HG03565 (cell line): Measurements from ENCODE around the gene PGC.
A peak's percentile ranks its signal among the peaks of the same experiment; 100 is the strongest.

ENCODE experiments used
- ATAC-seq: cut with Tn5 transposase; IDR thresholded peaks from one replicate; pipeline ENCODE4 v1.9.1; 2021; ENCODE audit warnings: mild to moderate bottlenecking, moderate library complexity; ENCODE audit not compliant: unreplicated experiment

Gene PGC

DNA sequence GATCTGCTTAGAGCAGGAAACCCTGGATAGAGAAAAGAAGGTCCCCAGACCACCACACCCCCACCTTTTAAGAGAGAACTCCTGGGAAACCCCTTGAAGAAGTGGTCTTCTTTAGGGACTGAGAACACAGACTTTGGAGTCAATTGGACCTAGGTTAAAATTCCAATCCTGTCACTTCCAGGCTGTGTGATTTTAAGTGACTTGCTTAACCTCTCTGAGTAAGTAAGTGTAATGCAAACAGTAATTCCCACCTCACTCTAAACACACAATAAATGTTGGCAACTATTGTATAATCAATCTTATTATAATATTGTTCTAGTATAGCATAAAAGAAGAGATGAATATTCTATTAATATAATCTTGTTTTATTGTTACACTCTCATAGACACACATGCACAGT, 15.0 kb downstream of the PGC start:
- no peak for ATAC-seq

DNA sequence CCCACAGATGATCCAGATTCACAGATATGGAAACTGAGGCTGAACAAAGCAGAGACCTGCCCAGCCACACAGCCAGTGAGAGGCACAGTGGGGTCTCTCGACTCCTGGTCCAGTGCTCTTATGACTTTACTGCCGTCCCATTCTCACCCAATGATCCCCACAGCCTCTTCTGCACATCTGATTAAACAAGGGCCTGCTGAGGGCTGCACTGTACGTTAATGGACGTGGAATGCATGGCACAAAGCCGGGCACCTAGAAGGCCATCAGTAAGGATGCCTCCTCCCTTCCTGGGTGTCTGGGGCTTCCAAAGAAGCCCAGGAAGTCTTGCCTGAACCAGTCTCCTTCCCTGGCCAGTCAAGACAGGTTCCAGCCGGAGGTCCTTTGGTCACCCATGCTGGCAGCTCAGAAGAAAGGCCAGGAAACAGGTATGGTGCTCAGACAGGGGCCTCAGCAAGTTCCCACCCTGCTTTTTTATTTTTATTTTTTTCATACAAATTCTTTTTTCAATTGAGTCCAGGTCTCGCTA, 15.6 kb downstream of the PGC start:
- no peak for ATAC-seq

DNA sequence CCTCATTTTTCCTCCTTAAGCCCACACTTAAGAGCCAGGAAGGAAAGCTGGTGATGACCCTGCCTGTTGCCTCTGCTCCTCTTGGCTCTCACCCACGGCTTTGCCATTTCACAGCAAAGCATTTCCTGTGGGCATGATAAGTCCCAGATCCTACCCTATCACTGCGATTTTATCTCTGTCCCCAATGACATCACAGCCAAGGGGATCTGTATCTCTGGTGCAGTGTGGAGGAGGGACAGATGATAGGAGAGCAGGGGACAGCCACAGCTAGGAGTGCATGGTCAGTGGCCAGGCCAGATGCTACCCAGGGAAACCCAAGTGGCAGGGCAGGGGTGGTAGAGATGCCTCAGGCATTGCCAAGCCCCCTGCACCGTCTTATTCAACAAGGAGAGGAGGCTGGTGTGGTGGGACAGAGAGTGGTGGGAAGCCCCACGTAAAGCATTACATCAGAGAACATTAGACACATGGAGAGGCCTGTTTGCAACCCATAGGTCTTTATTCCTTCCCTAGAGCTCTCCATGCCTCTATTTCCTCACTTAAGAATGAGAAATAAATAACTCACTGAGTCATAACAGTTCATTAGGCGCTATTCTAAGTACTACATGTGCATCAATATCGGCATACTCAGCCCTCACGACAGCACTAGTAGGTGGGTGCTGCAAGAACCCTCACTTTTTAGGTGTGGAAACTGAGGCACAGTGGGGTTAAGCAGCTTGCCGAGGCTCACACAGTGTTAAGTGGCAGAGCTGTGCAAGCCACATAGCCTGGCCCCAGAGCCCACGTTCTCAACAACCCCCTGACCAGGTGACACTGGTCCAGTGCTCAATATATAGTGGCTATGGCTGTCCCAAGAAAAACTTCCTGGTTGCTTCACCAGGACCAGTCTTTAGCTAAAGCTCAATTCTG, 16.4 kb downstream of the PGC start:
- no peak for ATAC-seq

DNA sequence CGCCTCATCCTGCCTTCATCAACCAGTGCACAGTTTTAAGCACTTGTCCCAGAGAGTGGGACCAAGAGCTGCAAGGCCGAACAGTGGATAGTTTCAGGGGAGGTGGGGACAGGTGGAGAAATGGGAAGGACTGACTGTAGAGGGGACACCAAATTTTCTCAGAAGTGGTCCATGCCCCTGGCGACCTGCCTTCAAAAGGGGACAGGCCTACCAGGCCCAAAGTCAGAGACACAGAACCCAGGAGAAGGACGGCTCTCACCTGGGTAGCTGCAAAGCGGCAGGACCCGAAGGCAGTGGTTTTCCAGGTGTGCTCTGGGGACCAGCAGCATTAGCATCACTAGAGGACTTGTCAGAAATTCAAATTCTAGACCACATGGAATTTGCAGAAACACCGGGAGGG, 17.6 kb downstream of the PGC start:
- ATAC-seq, result no peak

DNA sequence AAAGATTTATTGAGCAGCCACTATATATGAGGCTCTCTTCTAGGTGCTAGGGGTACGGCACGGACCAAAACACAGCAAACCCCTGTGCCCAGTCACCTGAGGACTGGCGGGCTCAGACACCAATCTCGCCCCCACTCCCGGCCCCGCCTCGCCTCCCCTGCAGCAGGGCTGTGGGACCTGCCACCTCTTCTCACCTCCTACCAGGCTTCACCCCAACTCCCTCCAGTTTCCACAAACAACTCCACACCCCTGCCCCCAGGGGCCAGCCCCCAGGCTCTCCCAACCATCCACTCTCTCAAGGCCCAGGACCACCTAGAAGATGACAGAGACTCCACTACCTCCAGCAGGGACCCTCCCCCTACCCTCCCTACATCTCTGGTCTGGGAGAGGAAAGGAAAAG, 18.2 kb downstream of the PGC start:
- ATAC-seq, result no peak

DNA sequence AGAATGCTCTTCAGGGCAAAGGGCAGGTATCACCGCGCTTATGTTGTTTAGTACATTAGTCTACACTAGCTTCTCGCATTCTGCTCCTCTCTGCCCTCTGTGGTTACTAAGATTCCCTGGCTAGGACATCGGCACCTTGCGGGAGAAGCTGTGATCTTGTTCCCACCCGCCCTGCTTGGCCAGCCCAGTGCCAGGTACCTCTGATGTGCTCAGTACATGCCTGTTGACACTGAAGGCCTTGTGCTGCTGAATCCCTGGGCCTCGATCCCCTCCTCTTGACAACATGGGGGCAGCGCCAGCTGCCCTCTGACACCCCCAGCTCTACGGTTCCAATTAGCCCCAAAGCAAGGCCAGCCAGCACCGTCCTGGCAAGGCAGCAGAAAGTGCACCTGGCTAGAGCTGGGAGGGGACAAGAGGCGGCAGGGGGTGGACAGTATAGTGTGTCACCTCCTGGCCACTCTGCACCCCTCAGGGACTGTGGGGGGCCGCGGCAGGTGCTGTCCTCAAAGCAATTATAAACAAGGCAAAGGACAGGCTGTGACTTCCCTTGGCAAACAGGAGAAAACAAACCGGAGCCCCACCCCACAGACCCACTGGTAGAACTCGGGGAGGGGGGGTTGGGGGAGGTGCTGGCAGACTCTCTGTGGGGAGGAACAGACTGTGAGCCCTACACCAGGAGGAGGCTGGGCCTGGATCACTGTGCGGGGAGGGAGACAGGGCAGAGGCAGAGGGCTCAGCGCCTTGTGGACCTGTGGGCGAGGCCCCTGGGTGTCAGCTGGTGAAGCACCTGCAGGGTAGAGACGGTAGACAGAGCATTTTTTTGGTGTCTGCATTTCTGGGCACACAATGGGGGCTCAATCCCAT, 18.9 kb downstream of the PGC start:
- ATAC-seq, result no peak

DNA sequence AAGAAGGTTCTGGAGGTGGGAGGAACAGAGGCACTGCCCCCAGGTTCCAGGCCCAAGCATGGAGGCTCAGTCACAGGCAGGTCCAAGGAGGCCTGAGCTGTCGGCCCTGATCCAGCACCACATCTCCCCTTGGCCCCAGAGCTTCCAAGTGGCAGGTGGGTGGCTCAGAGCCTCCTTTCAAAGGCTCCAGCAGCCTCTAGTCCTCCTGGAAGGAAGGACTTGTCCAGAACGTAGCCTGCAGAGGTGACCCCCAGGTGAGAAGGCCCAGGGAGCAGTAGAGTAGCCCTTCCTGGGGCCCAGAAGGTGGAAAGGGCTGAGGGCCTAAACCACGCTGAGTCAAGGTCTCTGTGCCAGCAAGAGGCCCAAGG, 19.5 kb downstream of the PGC start:
- ATAC-seq, result no peak

DNA sequence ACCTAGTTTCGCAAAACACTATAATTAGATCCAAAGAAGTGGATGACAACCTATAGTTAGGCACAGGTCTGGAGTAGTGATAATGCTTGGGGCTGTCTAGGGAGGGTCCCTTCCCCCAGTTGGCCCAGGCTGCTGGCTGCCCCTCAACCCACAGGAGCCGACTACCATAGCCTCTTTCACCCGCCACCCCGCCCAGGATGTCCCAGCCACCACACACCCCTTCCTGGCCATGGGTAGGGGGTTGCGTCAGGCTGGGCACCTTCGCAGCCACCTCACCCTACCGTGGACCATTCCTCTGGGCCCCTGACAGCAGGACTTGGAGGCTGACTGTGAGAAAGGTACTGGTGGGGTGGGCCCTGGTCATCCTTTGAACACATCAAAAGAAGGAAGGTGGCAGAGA, 20.3 kb downstream of the PGC start:
- ATAC-seq, result no peak

DNA sequence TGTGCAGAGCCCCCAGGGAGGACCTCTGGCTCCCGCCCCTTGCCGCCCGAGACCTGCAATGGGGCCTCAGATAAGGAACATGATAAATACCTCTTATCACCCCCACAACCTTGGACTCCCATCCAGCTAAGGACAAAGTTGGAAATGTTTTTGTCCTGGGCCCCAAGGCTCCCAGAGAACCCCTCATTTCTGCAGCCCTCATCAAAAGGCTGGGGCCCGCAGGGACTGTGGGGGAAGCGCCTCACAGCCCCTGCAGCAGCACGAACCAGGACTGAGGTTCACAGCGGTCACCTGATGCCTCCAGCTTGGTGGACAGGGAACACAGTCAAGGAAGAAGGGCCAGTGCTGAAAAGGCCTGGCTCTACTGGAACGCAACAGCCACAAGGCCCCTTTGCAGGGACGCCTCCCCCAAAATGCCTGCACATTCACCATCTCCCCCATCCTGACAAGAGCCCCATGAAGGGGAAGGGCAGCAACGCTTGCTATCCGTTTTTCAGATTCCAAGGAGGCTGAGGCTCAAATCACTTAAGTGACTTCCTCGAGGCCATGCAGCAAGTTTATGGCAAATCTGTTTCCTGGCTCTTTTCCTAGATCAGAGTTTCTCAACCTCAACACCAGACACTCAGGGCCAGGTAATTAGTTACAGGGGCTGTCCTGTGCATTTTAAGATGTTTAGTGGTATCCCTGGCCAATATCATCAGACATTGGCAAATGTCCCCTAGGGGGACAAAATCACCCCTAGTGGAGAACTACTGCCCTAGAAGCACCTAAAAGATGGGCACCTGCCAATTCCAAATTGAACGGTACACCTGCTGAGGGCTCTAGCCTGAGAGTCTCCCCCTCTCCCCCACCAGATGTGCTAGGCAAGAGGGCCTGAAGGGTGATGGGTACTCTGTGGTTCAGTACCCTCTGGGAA, 22.4 kb downstream of the PGC start:
- no peak for ATAC-seq

DNA sequence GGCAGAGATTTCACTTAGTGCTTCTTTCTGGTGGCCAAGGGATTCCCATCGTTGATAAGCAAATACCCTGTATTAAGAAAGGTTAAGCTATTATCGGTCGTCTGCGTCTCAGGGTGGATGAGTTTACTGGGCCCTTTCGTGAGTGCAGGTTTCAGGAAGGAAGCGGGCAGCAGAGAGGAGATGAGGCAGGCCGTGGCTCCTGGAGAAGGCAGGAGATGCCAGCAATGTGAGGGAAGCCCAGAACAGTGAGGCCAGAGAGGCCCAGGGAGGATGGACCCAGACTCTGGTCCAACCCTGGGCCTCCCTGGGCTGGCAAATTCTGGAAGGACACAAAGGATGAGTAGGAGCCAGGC, 23.0 kb downstream of the PGC start:
- ATAC-seq, result no peak

DNA sequence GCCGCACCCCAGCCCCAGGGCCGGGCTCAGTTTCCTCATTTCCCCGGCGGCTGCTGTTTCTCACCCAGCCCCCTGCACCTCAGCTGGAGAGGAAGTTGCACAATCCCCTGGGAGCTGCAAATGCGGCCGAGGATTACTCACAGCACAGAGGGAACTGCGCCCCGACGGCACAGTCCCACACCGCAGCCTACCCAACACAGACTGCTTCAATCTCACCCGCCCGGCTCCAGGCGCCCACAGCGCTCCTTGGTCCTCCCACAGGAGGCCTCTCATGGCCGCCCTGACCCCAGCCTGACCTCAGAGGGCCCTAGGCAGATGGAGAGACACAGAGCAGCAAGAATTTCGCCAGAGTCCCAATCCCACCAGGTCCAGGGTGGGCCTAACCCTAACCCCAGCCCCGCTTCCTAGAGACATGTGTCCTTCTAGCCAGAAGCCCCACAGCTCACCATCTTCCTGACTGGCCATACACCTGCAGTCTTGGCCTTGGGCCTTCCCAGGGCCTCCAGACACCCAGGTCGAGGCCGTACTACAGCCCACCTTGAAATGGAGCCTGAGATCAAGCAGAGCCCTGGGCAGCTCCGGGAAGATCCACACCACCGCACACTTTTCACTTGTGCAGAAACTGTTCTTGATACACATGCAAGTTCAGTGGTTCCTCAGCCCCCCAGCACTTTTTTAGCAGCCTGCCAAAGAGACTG, 23.5 kb downstream of the PGC start:
- ATAC-seq, result peak; percentile 54

DNA sequence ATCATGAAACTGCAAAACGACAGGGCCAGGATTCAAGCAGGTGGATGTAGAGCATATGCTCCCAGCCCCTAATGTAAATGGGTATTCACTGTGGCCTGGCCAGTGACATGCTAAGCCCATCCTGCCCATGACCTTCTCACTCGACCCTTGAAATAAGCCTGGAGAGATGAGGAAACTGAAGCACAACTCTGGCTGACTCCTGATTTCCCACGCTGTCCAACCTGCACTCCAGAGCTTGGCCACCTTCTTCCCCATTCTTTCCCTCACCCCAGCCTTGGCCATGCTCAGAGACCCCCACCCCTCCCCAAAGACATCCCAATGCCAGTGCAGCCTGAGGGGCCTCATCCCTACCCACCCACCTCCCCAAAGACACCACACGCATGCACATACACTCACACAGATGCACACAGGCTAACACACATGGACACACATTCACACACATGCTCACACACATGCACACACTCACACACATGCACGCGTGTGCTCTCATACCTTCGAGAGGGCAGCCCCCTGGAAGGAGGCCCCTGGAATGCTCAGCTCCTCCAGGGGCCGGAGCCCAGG, 24.1 kb downstream of the PGC start:
- no peak for ATAC-seq

DNA sequence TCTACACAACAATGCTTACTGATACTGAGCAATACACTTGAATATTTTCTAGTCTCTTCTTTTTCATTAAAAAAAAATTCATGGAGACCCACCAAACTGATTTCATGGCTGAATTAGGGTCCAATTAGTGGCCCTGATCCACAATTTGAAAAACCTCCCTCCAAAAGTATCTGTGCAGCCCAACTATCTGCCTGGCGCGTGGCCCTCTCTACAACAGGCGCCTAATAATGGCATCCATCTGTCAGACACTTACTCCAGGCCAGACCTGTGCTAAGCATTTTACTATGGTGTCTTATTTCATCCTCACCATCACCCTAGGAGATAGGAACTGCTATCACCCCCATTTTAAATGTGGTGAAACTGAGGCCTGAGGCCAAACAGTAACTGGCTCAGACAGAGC, 25.8 kb downstream of the PGC start:
- ATAC-seq, result no peak

DNA sequence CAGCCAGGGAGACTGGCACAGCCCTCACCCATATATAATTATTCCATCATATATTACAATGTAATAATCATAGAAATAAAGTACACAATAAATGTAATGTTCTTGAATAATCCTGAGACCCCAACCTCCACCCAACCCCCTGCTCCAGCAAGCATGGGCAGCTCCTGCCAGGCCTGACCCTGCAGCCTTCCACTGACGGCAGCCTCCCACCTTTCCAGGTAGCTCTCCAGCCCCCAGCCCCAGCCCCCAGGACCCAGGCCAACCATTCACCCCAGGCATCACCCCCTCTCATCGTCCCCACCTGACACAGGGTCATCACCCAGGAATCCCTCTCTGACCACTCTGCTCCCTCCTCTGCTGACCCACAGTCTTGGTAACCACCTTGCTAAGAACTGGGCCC, 26.4 kb downstream of the PGC start:
- no peak for ATAC-seq

DNA sequence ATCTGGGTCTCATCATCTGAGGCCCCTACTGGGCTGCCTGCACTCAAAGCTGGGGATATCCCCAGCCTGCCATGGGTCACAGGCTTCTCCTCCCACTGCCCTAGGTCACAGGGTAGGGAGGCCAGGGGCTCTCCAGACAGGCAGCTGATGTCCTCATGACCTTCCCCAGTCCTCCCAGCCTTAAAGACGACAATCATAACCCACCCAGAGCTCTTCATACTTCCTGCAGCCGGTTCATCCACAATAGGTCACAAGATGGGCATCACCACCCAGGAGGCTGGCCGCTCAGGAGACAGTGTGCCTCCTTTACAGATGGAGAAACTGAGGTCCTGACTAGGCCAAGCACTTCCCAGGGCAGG, 27.0 kb downstream of the PGC start:
- no peak for ATAC-seq

DNA sequence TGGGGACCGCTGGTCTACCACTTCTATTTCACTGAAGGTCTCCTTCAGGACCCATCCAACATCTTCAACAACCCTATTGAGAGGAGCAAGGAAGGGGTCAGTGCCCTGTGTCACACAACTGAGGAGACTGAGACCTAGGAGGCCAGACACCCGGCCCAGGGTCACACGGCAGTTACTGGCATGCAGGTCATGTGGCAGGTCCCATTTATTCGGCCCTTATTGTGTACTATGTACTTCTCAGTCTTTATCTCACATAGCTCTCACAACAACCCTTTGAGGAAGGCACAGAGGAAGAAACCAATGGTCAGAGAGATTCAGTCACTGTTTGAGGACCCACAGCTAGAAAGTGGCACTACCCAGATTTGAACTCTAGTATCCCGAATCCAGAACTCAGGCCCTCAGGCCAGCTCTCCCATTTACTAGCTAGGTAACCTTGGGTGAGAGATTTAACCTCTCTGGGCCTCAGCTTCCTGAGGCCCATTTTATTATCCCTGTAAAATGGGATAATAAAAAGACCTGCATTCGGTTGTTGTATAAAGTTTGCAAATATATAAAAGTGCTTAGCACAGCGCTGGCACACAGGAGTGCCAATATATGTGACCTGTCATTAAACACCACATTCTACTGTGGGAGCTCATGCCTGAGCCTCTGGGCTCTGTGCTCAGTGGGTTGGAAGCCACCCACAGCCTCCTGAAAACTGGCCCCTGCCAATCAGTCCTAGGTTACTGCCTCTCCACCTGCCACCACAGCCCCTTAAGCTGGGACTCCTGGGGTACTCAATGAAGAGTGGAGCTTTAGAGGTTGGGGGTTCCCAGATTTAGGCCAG, 27.5 kb downstream of the PGC start:
- no peak for ATAC-seq

DNA sequence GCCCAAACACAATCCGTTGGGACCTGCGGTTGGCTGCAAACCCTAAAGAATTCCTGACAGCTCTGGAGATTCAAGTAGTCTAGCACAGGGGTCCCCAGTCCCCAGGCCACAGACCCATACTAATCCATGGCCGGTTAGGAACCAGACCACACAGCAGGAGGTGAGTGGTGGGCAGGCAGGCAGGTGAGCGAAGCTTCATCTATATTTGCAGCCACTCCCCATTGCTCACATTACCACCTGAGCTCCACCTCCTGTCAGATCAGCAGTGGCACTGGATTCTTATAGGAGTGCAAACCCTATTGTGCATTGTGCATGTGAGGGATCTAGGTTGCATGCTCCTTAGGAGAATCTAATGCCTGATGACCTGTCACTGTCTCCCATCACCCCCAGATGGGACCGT, 28.4 kb downstream of the PGC start:
- no peak for ATAC-seq

DNA sequence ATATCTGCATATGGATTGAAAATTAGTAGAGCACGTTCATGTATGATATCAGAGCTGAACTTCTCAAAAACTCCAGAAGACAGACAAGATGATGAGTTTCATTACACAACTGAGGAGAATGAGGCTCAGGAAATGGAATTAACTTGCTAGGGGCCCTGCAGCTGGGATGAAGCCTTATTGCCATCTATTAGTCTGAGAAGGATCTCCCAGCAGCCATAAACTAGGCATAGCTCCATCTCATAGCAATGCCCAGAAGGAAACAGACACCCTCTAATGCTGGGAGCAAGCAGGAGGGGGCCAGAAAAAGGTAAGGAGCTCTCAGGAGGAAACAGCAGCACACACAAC, 29.8 kb downstream of the PGC start:
- no peak for ATAC-seq
